GM12872 (cell line): ENCODE results near the gene NT5M.

Experiments used
- CTCF ChIP-seq: IDR thresholded peaks from 3 replicates; pipeline ENCODE4 v1.5.1; 2011; ENCODE audit warnings: low read depth, mild to moderate bottlenecking, low read length, moderate library complexity; ENCODE audit not compliant: insufficient read depth

The NT5M gene

GRCh38 chr17:17295141-17295540, 8.0 kb upstream of the NT5M start:
- no peak for TF ChIP-seq CTCF

- TF ChIP-seq CTCF: no peak
Measured at GRCh38 chr17:17297217-17297616, 6.0 kb upstream of the NT5M start.

GRCh38 chr17:17298108-17298507, 5.1 kb upstream of the NT5M start:
- TF ChIP-seq CTCF: no peak

GRCh38 chr17:17300624-17301568, 2.3 kb upstream of the NT5M start:
- no peak for TF ChIP-seq CTCF

GRCh38 chr17:17303847-17304490, 796 bp downstream of the NT5M start:
- no peak for TF ChIP-seq CTCF

- no peak for TF ChIP-seq CTCF
Measured at GRCh38 chr17:17304521-17304985, 1.4 kb downstream of the NT5M start.

GRCh38 chr17:17305281-17305801, 2.2 kb downstream of the NT5M start:
- TF ChIP-seq CTCF: no peak
